SK-N-SH treated with all-trans-retinoic acid at 6 μM for 48 hours (cell line): ENCODE measurements around the gene LRRC37A.
"Not testable (repeated sequence)": the region's sequence is repeated elsewhere in the genome, so short reads cannot be mapped to it uniquely, and the experiment has no call there.

Experiments
- ATAC-seq: fragments of 200-7000 bp; cut with Tn5 transposase; 3 replicates; pipeline ENCODE4 v1.9.1; 2020; ENCODE audit warnings: mild to moderate bottlenecking, moderate library complexity
- ARNTL ChIP-seq: fragments of 450-650 bp; formaldehyde crosslinking; IDR thresholded peaks from 2 replicates; pipeline ENCODE4 v1.5.0; 2020; ENCODE audit warnings: low read depth, mild to moderate bottlenecking, moderate library complexity, borderline replicate concordance
- BACH2 ChIP-seq: fragments of 250-450 bp; sonication (Bioruptor Pico); IDR thresholded peaks from 2 replicates; pipeline ENCODE4 v1.9.0; 2021; ENCODE audit warnings: mild to moderate bottlenecking, borderline replicate concordance
- CSDC2 ChIP-seq: fragments of 250-450 bp; sonication (Bioruptor Pico); IDR thresholded peaks from 2 replicates; pipeline ENCODE4 v1.5.0; 2020; ENCODE audit warnings: mild to moderate bottlenecking, moderate library complexity
- CSRNP3 ChIP-seq: fragments of 250-450 bp; sonication (Bioruptor Pico); IDR thresholded peaks from 2 replicates; pipeline ENCODE4 v1.5.1; 2021; ENCODE audit warnings: mild to moderate bottlenecking, moderate library complexity
- ESRRG ChIP-seq: fragments of 250-450 bp; sonication (Bioruptor Pico); IDR thresholded peaks from 2 replicates; pipeline ENCODE4 v1.6.1; 2021; ENCODE audit warnings: mild to moderate bottlenecking
- GLIS3 ChIP-seq: fragments of 250-450 bp; sonication (Bioruptor Pico); IDR thresholded peaks from 2 replicates; pipeline ENCODE4 v1.5.0; 2020; ENCODE audit warnings: mild to moderate bottlenecking, moderate library complexity
- ISL1 ChIP-seq: fragments of 250-450 bp; sonication (Bioruptor Pico); IDR thresholded peaks from 2 replicates; pipeline ENCODE4 v2.1.2; 2022; ENCODE audit warnings: mild to moderate bottlenecking, moderate library complexity
- OSR1 ChIP-seq: fragments of 250-450 bp; sonication (Bioruptor Pico); IDR thresholded peaks from 2 replicates; pipeline ENCODE4 v1.8.0; 2022; ENCODE audit warnings: moderate library complexity, mild to moderate bottlenecking, inconsistent platforms
- POU6F1 ChIP-seq: fragments of 250-450 bp; sonication (Bioruptor Pico); IDR thresholded peaks from 2 replicates; pipeline ENCODE4 v1.8.0; 2021; ENCODE audit warnings: low read depth, mild to moderate bottlenecking, moderate library complexity, borderline replicate concordance
- PPARA ChIP-seq: fragments of 250-450 bp; sonication (Bioruptor Pico); IDR thresholded peaks from 2 replicates; pipeline ENCODE4 v1.5.0; 2020; ENCODE audit warnings: mild to moderate bottlenecking, borderline replicate concordance
- RARB ChIP-seq: fragments of 250-450 bp; sonication (Bioruptor Pico); IDR thresholded peaks from 2 replicates; pipeline ENCODE4 v1.8.0; 2021; ENCODE audit warnings: mild to moderate bottlenecking, moderate library complexity
- SNAI2 ChIP-seq: fragments of 250-450 bp; sonication (Bioruptor Pico); IDR thresholded peaks from 2 replicates; pipeline ENCODE4 v1.5.0; 2020; ENCODE audit warnings: mild to moderate bottlenecking, moderate library complexity
- TCF4 ChIP-seq: fragments of 250-450 bp; sonication (Bioruptor Pico); IDR thresholded peaks from 2 replicates; pipeline ENCODE4 v1.8.0; 2021; ENCODE audit warnings: mild to moderate bottlenecking, moderate library complexity, borderline replicate concordance
- TOX ChIP-seq: fragments of 250-450 bp; sonication (Bioruptor Pico); IDR thresholded peaks from 2 replicates; pipeline ENCODE4 v1.8.0; 2021; ENCODE audit warnings: mild to moderate bottlenecking, moderate library complexity, borderline replicate concordance
- TSHZ2 ChIP-seq: fragments of 250-450 bp; sonication (Bioruptor Pico); IDR thresholded peaks from 2 replicates; pipeline ENCODE4 v1.5.0; 2020; ENCODE audit warnings: mild to moderate bottlenecking, moderate library complexity
- ZC3H10 ChIP-seq: fragments of 250-450 bp; sonication (Bioruptor Pico); IDR thresholded peaks from 2 replicates; pipeline ENCODE4 v1.5.1; 2021; ENCODE audit warnings: mild to moderate bottlenecking, moderate library complexity
- ZNF70 ChIP-seq: fragments of 450-650 bp; formaldehyde crosslinking; IDR thresholded peaks from 2 replicates; pipeline ENCODE4 v1.5.0; 2020; ENCODE audit warnings: mild to moderate bottlenecking, moderate library complexity

The LRRC37A gene

GRCh38 chr17:46294831-46295230 is at the start of gene LRRC37A:
Gene LRRC37A (plus strand): TSS chr17:46295131. CDS start chr17:46295134, 3 bp downstream.
- ATAC-seq: not testable (repeated sequence)

- not testable (repeated sequence) for ATAC-seq
These were observed 45.8 kb upstream of the LRRC37A start for GRCh38 chr17:46249153-46249552.

- ATAC-seq: not testable (repeated sequence)
These were observed 42.1 kb upstream of the LRRC37A start for GRCh38 chr17:46252804-46253203.

GRCh38 chr17:46253722-46254121 is 41.2 kb upstream of the LRRC37A start:
- peak; percentile 93 for ATAC-seq

- not testable (repeated sequence) for ATAC-seq
These were observed 40.7 kb upstream of the LRRC37A start for GRCh38 chr17:46254215-46254614.

- not testable (repeated sequence) for ATAC-seq
These were observed 38.6 kb upstream of the LRRC37A start for GRCh38 chr17:46256369-46256768.

- ATAC-seq: peak; percentile 42
These were observed 34.9 kb upstream of the LRRC37A start for GRCh38 chr17:46259845-46260661.

- no peak for ATAC-seq
- TF ChIP-seq GLIS3 (CRISPR knock-in tag) (no peak), OSR1 (CRISPR knock-in tag) (no peak), ZC3H10 (no peak), TCF4 (no peak), ZNF70 (CRISPR knock-in tag) (no peak), PPARA (no peak), ARNTL (CRISPR knock-in tag) (no peak), TOX (CRISPR knock-in tag) (no peak), SNAI2 (CRISPR knock-in tag) (no peak), BACH2 (no peak), CSRNP3 (no peak), RARB (CRISPR knock-in tag) (no peak), POU6F1 (CRISPR knock-in tag) (no peak), ESRRG (CRISPR knock-in tag) (no peak)
These were observed 32.7 kb upstream of the LRRC37A start for GRCh38 chr17:46262271-46262670.

- no peak for TF ChIP-seq PPARA
- TF ChIP-seq OSR1 (CRISPR knock-in tag): no peak
- TF ChIP-seq TSHZ2 (CRISPR knock-in tag): no peak
- peak; percentile 32; the same call in 1 of the 2 replicates for TF ChIP-seq ISL1 (CRISPR knock-in tag)
- no peak for TF ChIP-seq CSDC2 (CRISPR knock-in tag)
- peak; percentile 54; the same call in 1 of the 2 replicates for TF ChIP-seq TOX (CRISPR knock-in tag)
- no peak for TF ChIP-seq ZC3H10
- peak; percentile 52 for ATAC-seq
These were observed 30.3 kb upstream of the LRRC37A start for GRCh38 chr17:46264456-46265198.

- ATAC-seq: not testable (repeated sequence)
These were observed 28.8 kb upstream of the LRRC37A start for GRCh38 chr17:46266063-46266655.
